ENCODE data around the gene LRSAM1. TPM values are rescaled to one million over a fixed set of nuclear protein-coding genes. Genes with fewer than 3 reads are reported as not detected.

LRSAM1 gene
- total and polyA plus RNA-seq, 3 donors from 2014 or later = 9.9 to 22.0 (median 20.5) TPM

GRCh38 chr9:127423934-127424675 lies 27.2 kb upstream of the LRSAM1 start, which contains the start of gene ZNF79:
Gene ZNF79, plus strand, starts transcription at chr9:127424382. Its CDS starts 406 bp downstream, at chr9:127424788.
- peak; percentile 95 for DNase-seq
- Histone ChIP-seq H3K36me3 (ENCODE audit: low read depth, missing control alignments) (no peaks in the 10 kb centered on the region), H3K9me3 (no peaks in the 10 kb centered on the region), H3K27ac (peak within 1 kb of the TSS; percentile 87 to 92), H3K4me1 (peaks cover 26% of the 10 kb centered on the region), H3K27me3 (no peaks in the 10 kb centered on the region), H3K4me3 (peak within 1 kb of the TSS; percentile 85 to 96)
- WGBS, 2 donors = 0% methylated on average over 38 to 46 of the region's 54 CpGs
- TF ChIP-seq CTCF (IDR thresholded peaks at IDR 0.05) (peak in 1 of 3 experiments; percentile 3), POLR2A (IDR thresholded peaks at IDR 0.05) (no peak)
- intact Hi-C loops (cut with DNase I; ENCODE audit: low total_unique reads) = no loop called here

GRCh38 chr9:127424676-127424999 lies 26.7 kb upstream of the LRSAM1 start:
- peak overlapping the region; percentile 85 to 96 for H3K4me3 ChIP-seq
- H3K4me1 ChIP-seq = peaks cover 26% of the 10 kb centered on the region
- no peaks in the 10 kb centered on the region for H3K9me3 ChIP-seq
- no peak for DNase-seq
- no peaks in the 10 kb centered on the region for H3K36me3 ChIP-seq (ENCODE audit: low read depth, missing control alignments)
- TF ChIP-seq CTCF (IDR thresholded peaks at IDR 0.05) = no peak
- TF ChIP-seq POLR2A (IDR thresholded peaks at IDR 0.05) = no peak
- intact Hi-C loops (cut with DNase I; ENCODE audit: low total_unique reads) = no loop called here
- H3K27ac ChIP-seq = peak overlapping the region; percentile 87 to 92
- 0% methylated on average over 11 to 13 of the region's 13 CpGs for WGBS, 2 donors
- H3K27me3 ChIP-seq = no peaks in the 10 kb centered on the region

GRCh38 chr9:127426756-127427155 lies 24.6 kb upstream of the LRSAM1 start:
- TF ChIP-seq CTCF (IDR thresholded peaks at IDR 0.05) (no peak), POLR2A (IDR thresholded peaks at IDR 0.05) (no peak)
- DNase-seq = no peak
- intact Hi-C loops (cut with DNase I; ENCODE audit: low total_unique reads) = no loop called here
- Histone ChIP-seq H3K4me3 (no peak overlapping the region), H3K27ac (no peak overlapping the region), H3K27me3 (no peaks in the 10 kb centered on the region), H3K4me1 (peaks cover 26% of the 10 kb centered on the region), H3K36me3 (ENCODE audit: low read depth, missing control alignments) (no peaks in the 10 kb centered on the region), H3K9me3 (no peaks in the 10 kb centered on the region)
- 89 to 97% methylated on average over 2 of the region's 2 CpGs for WGBS, 2 donors

- no peak for DNase-seq
- 82 to 89% methylated on average over 3 of the region's 3 CpGs for WGBS, 2 donors
- peaks cover 13% of the 10 kb centered on the region for H3K4me1 ChIP-seq
- no peaks in the 10 kb centered on the region for H3K9me3 ChIP-seq
- TF ChIP-seq CTCF (IDR thresholded peaks at IDR 0.05) (no peak), POLR2A (IDR thresholded peaks at IDR 0.05) (no peak)
- no peaks in the 10 kb centered on the region for H3K27me3 ChIP-seq
- intact Hi-C loops (cut with DNase I; ENCODE audit: low total_unique reads) = no loop called here
- no peak overlapping the region for H3K27ac ChIP-seq
- H3K36me3 ChIP-seq (ENCODE audit: low read depth, missing control alignments) = no peaks in the 10 kb centered on the region
- no peak overlapping the region for H3K4me3 ChIP-seq
Measured at GRCh38 chr9:127428348-127428747, 23.0 kb upstream of the LRSAM1 start.

- peaks cover 5% of the 10 kb centered on the region for H3K4me1 ChIP-seq
- H3K4me3 ChIP-seq = no peak overlapping the region
- H3K9me3 ChIP-seq = no peaks in the 10 kb centered on the region
- 93% methylated on average over 8 of the region's 8 CpGs for WGBS, 2 donors
- DNase-seq = no peak
- no peaks in the 10 kb centered on the region for H3K27me3 ChIP-seq
- H3K36me3 ChIP-seq (ENCODE audit: low read depth, missing control alignments) = no peaks in the 10 kb centered on the region
- TF ChIP-seq POLR2A (IDR thresholded peaks at IDR 0.05) (no peak), CTCF (IDR thresholded peaks at IDR 0.05) (no peak)
- intact Hi-C loops (cut with DNase I; ENCODE audit: low total_unique reads) = no loop called here
- no peak overlapping the region for H3K27ac ChIP-seq
Measured at GRCh38 chr9:127430415-127430814, 20.9 kb upstream of the LRSAM1 start.

Measured in testis (tissue), 3 donors.